ENCODE data around the gene STMN3. TPM values are rescaled to one million over a fixed set of nuclear protein-coding genes. Genes with fewer than 3 reads are reported as not detected.

The STMN3 gene
- 39.3 and 49.8 TPM in 2 replicates for total RNA-seq (2014; rRNA removed)
- polyA plus RNA-seq (2012) = 13.6 TPM

GRCh38 chr20:63653041-63653973 is at the start of gene STMN3:
Gene STMN3, minus strand, starts transcription at chr20:63653424. Its CDS starts 79 bp downstream, at chr20:63653345.
- peak; percentile 72 for DNase-seq (ENCODE audit: low read depth)

DNA sequence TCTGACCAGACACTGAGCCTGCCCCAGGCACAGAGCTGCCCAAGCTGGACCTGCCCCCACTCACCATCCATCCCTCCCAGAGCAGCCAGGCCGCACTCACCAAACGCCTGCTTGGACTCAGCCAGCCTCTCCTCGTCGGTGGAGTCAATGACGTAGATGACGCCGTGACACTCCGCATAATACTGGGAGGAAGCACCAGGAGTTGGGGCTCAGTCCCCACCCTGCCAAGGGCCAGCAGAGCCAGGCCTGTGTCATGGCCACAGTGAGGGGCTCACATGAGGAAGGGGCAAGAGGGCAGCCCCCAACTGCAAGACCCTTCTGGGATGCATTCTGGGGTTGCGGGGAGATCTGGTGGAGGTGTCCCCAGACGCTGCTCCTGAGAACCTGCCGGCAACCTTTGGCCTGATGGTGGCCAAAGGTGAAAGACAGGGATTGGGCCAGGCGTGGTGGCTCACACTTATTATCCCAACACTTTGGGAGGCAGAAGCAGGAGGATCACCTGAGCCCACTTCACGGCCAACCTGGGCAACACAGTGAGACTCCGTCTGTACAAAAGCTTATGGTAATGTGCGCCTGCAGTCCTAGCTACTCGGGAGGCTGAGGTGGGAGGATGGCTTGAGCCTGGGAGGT is 48.9 kb upstream of the STMN3 start:
- no peak for DNase-seq (ENCODE audit: low read depth)

DNA sequence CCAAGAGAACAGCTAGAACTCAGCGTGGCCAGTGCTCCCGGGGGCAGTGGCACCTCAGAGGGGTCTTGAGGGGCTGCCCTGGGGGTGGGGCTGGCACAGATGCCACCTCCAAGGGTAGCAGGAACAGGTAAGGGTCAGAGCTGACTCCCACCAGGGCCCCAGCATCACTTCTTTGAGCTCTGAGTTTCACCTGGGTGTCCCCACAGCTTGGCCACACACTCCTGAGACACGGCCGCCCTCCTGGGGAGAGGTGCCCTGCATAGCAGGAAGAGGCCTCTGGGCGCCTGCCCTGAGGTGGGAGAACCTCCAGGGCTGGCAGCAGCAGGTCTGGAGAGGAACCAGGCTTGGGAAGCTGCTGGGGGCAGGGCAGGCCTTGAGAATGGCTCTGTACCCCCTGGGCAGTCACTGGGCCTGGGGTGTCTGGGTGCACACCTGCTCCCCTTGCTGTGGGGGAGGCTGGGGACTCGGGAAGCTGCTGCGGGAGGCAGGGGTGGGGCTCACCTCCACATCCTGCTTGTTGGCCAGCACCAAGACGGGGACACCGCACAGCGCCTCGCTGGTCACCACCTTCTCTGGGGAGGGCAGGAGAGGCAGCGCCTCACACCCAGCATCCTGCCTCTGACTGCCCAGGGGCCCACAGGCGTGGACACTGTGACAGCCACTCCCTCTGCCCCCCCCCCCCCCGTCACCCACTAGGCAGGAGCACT is 48.3 kb upstream of the STMN3 start:
- DNase-seq (ENCODE audit: low read depth) = no peak

DNA sequence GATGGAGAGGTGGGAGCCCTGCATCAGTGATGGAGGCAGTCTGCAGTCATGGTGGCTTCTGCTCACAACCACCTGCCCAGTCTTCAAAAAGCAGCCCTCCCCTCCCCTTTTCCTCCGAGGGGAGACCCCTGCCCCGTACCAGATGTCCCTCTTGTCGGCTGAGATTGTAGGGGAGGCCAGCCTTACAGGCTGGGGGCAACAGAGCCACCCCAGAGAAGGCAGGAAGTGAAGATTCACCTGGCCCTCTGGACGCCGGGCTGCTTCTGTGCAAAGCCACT is 47.8 kb upstream of the STMN3 start:
- no peak for DNase-seq (ENCODE audit: low read depth)

DNA sequence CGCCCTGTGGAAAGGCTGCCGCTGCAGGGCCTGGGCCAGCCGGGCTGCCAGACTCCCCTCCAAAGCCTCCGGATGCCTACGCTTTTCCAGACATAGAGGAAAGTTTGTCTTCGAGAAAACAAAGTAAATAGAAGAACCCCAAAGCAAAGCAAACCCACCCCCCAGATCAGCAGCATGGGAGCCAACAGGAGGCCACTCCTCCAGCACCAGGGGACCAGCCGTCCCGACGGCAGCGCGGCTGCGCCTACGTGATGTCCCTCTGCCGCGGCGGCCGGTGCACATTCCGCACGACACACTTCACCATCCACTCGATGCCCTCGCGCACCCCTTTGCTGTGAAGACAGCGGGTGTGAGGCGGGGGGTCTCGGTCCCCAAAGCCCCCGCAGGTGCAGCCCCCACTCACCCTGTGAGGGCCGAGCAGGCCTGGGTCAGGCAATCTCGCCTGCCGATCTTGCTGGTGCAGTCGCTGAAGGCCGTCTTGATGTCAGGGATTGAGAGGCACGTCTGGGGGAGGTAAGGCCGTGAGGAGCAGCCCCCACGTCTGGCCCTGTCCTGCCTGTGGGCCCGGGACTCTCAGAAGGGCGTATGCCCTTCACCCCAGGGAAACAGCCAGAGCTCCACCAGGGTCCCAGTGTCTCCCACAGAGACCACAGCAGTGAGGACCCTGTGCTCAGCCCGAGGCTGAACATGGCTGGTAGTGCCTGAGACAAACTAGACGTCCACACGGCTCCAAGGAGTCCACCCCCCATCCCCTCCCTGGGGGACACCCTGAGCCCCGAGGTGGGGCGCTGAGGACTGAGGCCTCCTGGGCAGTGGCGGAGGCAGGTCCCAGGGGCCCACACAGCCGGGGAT is 47.2 kb upstream of the STMN3 start:
- DNase-seq (ENCODE audit: low read depth) = no peak

GRCh38 chr20:63699466-63700198 is 46.4 kb upstream of the STMN3 start:
- DNase-seq (ENCODE audit: low read depth) = no peak

DNA sequence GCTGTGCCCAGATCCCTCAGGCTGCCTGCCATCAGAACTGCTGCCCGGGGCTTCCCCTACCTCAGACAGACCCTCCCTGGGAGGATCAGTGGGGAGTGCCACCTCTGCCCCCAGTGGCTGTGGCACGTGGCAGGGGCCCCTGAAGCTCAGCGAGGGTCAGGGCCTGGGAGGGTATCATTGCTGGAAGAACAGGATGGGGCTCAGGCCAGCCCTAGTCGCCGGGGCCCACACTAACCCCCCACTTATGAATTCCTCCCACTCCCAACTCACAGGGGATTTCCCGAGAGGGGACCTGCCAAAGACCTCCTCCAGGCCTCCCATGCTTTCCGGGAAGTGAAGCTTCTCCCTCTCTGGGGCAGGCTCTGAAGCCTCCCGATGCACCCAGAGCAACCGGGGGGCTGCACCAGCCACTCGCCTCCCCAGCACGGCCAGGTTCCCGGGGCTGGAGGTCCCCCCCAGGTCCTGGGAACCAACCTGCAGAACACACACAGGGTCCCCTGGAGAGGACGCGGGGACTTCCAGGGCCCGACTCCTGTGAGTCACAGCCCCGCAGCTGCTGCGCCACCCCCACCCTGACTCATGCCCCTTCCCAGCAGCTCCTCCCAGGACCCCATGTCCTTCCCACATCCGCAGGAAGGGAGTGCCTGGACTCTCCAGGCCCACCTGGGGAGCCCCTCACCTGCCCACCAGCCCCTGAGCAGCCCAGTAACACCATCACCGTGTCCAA is 45.7 kb upstream of the STMN3 start:
- peak; percentile 93 for DNase-seq (ENCODE audit: low read depth)

GRCh38 chr20:63697868-63698545 is 44.8 kb upstream of the STMN3 start:
- no peak for DNase-seq (ENCODE audit: low read depth)

DNA sequence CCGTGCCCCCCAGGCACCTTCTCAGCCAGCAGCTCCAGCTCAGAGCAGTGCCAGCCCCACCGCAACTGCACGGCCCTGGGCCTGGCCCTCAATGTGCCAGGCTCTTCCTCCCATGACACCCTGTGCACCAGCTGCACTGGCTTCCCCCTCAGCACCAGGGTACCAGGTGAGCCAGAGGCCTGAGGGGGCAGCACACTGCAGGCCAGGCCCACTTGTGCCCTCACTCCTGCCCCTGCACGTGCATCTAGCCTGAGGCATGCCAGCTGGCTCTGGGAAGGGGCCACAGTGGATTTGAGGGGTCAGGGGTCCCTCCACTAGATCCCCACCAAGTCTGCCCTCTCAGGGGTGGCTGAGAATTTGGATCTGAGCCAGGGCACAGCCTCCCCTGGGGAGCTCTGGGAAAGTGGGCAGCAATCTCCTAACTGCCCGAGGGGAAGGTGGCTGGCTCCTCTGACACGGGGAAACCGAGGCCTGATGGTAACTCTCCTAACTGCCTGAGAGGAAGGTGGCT is 44.2 kb upstream of the STMN3 start:
- peak; percentile 38 for DNase-seq (ENCODE audit: low read depth)

- DNase-seq (ENCODE audit: low read depth) = no peak
Measured at GRCh38 chr20:63696628-63697356, 43.6 kb upstream of the STMN3 start, which contains the start of gene TNFRSF6B. Gene TNFRSF6B, plus strand, starts transcription at chr20:63696652. Its CDS starts 116 bp downstream, at chr20:63696768.

- no peak for DNase-seq (ENCODE audit: low read depth)
Measured at GRCh38 chr20:63696306-63696627, 43.0 kb upstream of the STMN3 start.

DNA sequence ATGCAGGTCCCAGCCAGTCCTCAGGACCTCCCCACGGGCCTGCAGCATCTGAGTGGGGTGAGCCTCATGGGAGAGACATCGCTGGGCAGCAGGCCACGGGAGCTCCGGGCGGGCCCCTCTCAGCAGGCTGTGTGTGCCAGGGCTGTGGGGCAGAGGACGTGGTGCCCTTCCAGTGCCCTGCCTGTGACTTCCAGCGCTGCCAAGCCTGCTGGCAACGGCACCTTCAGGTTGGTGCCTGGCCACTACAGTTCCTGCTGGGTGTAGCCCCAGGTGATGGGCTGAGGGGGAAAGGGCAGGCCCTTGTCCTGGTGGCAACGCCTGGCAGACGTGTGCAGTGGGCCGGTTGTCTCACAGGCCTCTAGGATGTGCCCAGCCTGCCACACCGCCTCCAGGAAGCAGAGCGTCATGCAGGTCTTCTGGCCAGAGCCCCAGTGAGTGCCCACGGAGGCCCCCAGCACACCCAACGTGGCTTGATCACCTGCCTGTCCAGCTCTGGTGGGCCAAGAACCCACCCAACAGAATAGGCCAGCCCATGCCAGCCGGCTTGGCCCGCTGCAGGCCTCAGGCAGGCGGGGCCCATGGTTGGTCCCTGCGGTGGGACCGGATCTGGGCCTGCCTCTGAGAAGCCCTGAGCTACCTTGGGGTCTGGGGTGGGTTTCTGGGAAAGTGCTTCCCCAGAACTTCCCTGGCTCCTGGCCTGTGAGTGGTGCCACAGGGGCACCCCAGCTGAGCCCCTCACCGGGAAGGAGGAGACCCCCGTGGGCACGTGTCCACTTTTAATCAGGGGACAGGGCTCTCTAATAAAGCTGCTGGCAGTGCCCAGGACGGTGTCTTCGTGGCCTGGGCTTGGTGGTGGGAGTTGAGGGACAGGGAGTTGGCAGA is 42.4 kb upstream of the STMN3 start:
- DNase-seq (ENCODE audit: low read depth) = no peak

- DNase-seq (ENCODE audit: low read depth) = no peak
Measured at GRCh38 chr20:63694584-63695423, 41.6 kb upstream of the STMN3 start.

DNA sequence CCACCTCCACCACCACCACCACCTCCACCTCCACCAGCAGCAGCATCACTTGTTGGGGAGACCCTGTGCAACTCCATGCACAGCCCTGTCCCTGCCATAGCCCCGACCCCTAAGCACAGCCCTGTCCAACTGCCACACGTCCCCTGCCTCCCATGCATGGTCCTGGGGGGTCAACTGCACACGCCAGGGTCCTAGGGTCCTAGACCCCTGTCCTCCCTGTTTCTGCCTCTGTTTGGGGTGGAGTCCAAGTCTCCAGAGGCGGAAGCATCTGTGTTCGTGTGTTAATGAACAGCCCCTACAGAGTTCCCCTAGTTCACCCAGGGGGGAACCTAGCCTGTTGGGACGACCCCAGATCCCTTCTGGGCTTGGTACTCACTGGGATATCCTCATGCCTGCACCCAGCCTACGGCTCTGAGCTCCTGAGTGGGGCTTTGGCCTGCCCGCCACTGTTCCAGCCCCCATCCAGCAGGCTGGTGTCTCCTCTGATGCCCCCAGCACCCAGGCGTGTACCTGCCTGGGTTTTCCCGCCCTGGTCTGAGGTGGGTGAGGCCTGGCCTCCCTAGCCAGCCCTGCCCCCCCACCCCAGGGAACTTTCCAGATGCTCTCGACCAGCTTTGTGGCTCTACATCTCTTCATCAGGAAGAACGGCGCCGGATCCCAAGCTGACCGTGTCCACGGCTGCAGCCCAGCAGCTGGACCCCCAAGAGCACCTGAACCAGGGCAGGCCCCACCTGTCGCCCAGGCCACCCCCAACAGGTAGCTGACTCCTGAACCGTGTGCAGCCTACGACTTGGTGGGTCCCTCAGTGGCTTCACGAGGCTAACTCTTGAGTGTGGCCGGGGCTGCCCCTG is 40.7 kb upstream of the STMN3 start:
- DNase-seq (ENCODE audit: low read depth) = no peak

DNA sequence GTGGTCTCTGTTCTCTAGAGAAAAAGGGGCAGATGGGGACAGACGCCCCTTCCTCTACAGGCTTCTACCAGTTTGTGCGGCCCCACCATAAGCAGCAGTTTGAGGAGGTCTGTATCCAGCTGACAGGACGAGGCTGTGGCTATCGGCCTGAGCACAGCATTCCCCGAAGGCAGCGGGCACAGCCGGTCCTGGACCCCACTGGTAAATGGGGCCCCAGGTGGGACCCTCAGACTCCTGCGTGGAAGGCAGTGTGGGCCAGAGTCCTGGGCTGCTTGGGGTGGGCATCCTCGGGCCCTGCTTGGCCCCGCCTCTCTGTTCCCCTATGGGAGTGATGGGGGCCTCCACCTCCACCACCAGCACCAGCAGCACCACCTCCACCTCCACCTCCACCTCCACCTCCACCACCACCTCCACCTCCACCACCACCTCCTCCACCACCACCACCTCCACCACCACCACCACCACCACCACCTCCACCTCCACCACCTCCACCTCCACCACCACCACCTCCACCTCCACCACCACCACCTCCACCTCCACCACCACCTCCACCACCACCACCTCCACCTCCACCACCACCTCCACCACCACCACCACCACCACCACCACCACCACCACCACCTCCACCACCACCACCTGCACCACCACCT is 40.0 kb upstream of the STMN3 start:
- DNase-seq (ENCODE audit: low read depth) = no peak
